GM12892 (cell line): ENCODE results near the gene JAKMIP2.

ENCODE experiments used
- POLR2A ChIP-seq: IDR thresholded peaks from 2 replicates; pipeline ENCODE4 v1.6.1; 2011; ENCODE audit warnings: low read depth, low read length, control low read depth
- POLR2AphosphoS5 ChIP-seq: IDR thresholded peaks from 2 replicates; pipeline ENCODE4 v1.6.1; 2011; ENCODE audit warnings: low read depth, low read length, control low read depth

DNA sequence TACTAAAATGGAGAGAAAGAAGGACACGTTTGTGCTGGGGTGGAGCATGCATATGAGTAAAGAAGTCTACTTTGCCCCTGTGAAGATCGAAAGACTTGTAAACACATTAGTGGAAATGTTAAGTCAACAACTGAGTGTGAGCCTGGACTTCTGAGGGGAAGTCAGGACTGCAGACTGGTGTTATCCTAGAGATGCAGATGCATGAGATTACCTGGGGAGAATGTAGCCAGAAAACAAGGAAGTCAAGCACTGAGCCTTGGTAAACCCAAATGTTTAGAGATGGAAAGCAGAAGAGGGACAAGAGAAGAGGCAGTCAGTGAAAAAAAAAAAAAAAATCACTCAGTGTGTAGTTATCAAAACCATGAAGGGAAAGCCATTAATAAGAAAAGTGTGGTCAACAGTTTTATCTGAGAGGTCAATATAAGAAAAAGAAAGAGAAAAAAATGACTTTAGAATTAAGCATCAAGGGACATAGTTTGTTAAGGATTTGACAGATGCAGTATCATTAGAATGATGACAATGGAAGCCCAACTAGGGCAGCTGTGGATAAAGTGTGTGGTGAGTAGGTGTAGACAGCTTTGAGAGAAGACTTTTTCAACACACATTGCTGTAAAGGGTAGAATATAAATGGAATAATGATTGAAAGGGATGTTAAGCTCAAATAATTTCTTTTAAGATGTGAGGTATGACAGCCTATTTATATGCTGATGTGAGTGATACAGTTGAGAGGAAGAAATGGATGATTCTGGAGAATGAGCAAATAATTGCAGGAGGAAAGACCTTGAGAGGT is 22.2 kb downstream of the JAKMIP2 start:
- no peak for TF ChIP-seq POLR2A
- TF ChIP-seq POLR2AphosphoS5, result no peak
